Upper lobe of left lung (tissue), 6 donors: Measurements from ENCODE around the gene DGKI. TPM values are rescaled to one million over a fixed set of nuclear protein-coding genes. Genes with fewer than 3 reads are reported as not detected.

Source experiments
- ATAC-seq, 2 donors: fragments of 200-7000 bp; cut with Tn5 transposase; one replicate each; pipeline ENCODE4 v1.9.1; 2022; ENCODE audit warnings: mild to moderate bottlenecking in 2 of 2, moderate library complexity in 2 of 2; ENCODE audit not compliant: low FRiP score in 2 of 2
- DNase-seq, 2 donors: peaks; one replicate each; pipeline ENCODE4 v3.0.0-alpha.2; 2019 to 2020
- H3K27ac ChIP-seq, 4 donors: fragments of 200-600 bp; sonication (generic); one replicate each; pipeline ENCODE4 v1.5.1; 2016 to 2019
- H3K27me3 ChIP-seq, 4 donors: fragments of 200-600 bp; sonication (generic); one replicate each; pipeline ENCODE4 v1.5.1; 2017 to 2019
- H3K36me3 ChIP-seq, 4 donors: fragments of 200-600 bp; sonication (generic); one replicate each; pipeline ENCODE4 v1.5.1; 2016 to 2019
- H3K4me1 ChIP-seq, 4 donors: fragments of 200-600 bp; sonication (generic); one replicate each; pipeline ENCODE4 v1.5.1; 2018 to 2019
- H3K4me3 ChIP-seq, 4 donors: fragments of 200-600 bp; sonication (generic); one replicate each; pipeline ENCODE4 v1.5.1; 2017 to 2019; ENCODE audit warnings: mild to moderate bottlenecking in 2 of 4, moderate library complexity in 1 of 4
- H3K9me3 ChIP-seq, 4 donors: fragments of 200-600 bp; sonication (generic); one replicate each; pipeline ENCODE4 v1.5.1; 2018 to 2019
- EP300 ChIP-seq, 4 donors: sonication (generic); formaldehyde crosslinking; IDR thresholded peaks; one replicate each; pipeline ENCODE4 v1.5.1; 2017; ENCODE audit warnings: antibody characterized with exemption in 4 of 4, control low read depth in 2 of 4
- POLR2A ChIP-seq, 4 donors: fragments of 450-650 bp; IDR thresholded peaks; one replicate each; pipeline ENCODE4 v1.5.1; 2016 to 2017; ENCODE audit warnings: antibody characterized with exemption in 4 of 4, mild to moderate bottlenecking in 2 of 4
- POLR2AphosphoS5 ChIP-seq, 2 donors: sonication (generic); formaldehyde crosslinking; IDR thresholded peaks; one replicate each; pipeline ENCODE4 v1.5.1; 2017; ENCODE audit warnings: antibody characterized with exemption in 2 of 2
- WGBS, 2 donors: methylation state at CpG; one replicate each; pipeline ENCODE4 v1.1.5; 2017 to 2018; 5-methylcytosine and 5-hydroxymethylcytosine counted together
- total RNA-seq, 6 donors: library from RNA; depleted of rRNA in 4 of 6; stranded (reverse); fragments of >200 nt in 4 of 6; gene quantifications; one replicate each; pipeline versions ENCODE4 v1.1.0 to v1.2.1, GENCODE V29; 2016 to 2021
- TF ChIP-seq, protein P1 (sequence below), 6 experiments: fragments of 450-650 bp in 4 of 6; fragments of 200-600 bp in 2 of 6; sonication (generic) in 2 of 6; IDR thresholded peaks; one replicate each; pipeline ENCODE4 v1.5.1; 2016 to 2019; ENCODE audit warnings: antibody characterized with exemption in 6 of 6
- donor health status: DM: no; HTN: no; CAD: no; lungs with moderate emphysema.
- donor health status: DM: no; HTN: yes; CAD: no; lungs with severe emphysema.

The DGKI gene
- total RNA-seq, 6 donors from 2014 or later = under 0.01 to 4.5 (median 0.34) TPM; not detected in 1

DNA sequence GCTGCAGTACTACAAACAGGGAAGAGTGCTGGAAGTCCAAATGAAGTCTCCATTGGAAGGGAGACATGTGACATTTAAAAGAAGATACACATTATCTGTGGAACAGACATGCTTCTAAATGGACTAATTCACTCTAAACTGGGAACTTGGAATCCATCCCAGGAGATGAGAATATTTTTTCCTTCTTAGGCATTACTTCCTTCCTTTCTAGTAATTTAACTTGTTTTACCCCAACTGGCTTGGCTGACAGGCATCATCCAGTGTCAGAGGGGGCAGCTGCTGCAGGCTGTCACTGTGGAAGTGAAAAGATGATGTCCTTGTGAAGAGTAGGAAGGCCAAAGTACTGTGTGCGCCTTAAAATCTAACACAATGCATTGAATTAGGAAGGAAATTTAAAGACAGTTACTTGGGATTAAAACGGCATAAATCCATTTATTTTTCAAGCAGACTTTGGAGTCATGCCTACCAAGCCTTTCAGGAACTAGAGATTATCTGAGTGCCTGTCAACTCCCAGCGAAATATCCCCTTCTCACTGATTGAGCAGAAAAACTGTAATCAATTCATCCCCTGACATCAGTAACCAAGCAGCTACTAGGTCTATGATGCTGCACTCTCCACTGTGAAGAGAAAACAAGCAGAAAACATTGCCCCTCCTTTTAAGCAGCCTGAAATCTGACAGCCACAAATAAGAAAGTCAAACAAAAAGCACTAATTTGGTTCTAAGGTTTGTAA is 161.2 kb downstream of the DGKI start:
- no peak overlapping the region for H3K27ac ChIP-seq
- DNase-seq (no peak), ATAC-seq (no peak)
- H3K9me3 ChIP-seq = no peaks in the 10 kb centered on the region
- TF ChIP-seq, protein P1, sequence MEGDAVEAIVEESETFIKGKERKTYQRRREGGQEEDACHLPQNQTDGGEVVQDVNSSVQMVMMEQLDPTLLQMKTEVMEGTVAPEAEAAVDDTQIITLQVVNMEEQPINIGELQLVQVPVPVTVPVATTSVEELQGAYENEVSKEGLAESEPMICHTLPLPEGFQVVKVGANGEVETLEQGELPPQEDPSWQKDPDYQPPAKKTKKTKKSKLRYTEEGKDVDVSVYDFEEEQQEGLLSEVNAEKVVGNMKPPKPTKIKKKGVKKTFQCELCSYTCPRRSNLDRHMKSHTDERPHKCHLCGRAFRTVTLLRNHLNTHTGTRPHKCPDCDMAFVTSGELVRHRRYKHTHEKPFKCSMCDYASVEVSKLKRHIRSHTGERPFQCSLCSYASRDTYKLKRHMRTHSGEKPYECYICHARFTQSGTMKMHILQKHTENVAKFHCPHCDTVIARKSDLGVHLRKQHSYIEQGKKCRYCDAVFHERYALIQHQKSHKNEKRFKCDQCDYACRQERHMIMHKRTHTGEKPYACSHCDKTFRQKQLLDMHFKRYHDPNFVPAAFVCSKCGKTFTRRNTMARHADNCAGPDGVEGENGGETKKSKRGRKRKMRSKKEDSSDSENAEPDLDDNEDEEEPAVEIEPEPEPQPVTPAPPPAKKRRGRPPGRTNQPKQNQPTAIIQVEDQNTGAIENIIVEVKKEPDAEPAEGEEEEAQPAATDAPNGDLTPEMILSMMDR (IDR thresholded peaks at IDR 0.05) = no peak
- TF ChIP-seq POLR2AphosphoS5 (IDR thresholded peaks at IDR 0.05) = no peak
- TF ChIP-seq POLR2A (IDR thresholded peaks at IDR 0.05) = no peak
- TF ChIP-seq EP300 (IDR thresholded peaks at IDR 0.05) = no peak
- WGBS, 2 donors = 64 to 72% methylated on average over 3 of the region's 3 CpGs
- no peaks in the 10 kb centered on the region for H3K27me3 ChIP-seq
- H3K36me3 ChIP-seq = no peaks in the 10 kb centered on the region
- no peak overlapping the region for H3K4me3 ChIP-seq
- H3K4me1 ChIP-seq = no peaks in the 10 kb centered on the region

- no peak for ATAC-seq
- WGBS, 2 donors = 86 to 92% methylated on average over 8 of the region's 8 CpGs
Measured at GRCh38 chr7:137684776-137685175, 162.0 kb downstream of the DGKI start.

GRCh38 chr7:137684316-137684715 is 162.5 kb downstream of the DGKI start:
- H3K27me3 ChIP-seq = no peaks in the 10 kb centered on the region
- H3K36me3 ChIP-seq = no peaks in the 10 kb centered on the region
- H3K27ac ChIP-seq = no peak overlapping the region
- H3K4me3 ChIP-seq = no peak overlapping the region
- DNase-seq = no peak
- H3K9me3 ChIP-seq = no peaks in the 10 kb centered on the region
- WGBS, 2 donors = 62 to 65% methylated on average over 7 of the region's 7 CpGs
- H3K4me1 ChIP-seq = no peaks in the 10 kb centered on the region
- TF ChIP-seq POLR2AphosphoS5 (IDR thresholded peaks at IDR 0.05) (no peak), POLR2A (IDR thresholded peaks at IDR 0.05) (no peak), EP300 (IDR thresholded peaks at IDR 0.05) (no peak)
- TF ChIP-seq, protein P1 (IDR thresholded peaks at IDR 0.05) = no peak
- ATAC-seq = no peak

More at GRCh38 chr7:137684776-137685175, 162.0 kb downstream of the DGKI start:
- H3K9me3 ChIP-seq = no peaks in the 10 kb centered on the region
- H3K27ac ChIP-seq = no peak overlapping the region
- no peaks in the 10 kb centered on the region for H3K4me1 ChIP-seq
- H3K27me3 ChIP-seq = no peaks in the 10 kb centered on the region
- DNase-seq = no peak
- TF ChIP-seq EP300 (IDR thresholded peaks at IDR 0.05) = no peak
- no peak for TF ChIP-seq POLR2A (IDR thresholded peaks at IDR 0.05)
- TF ChIP-seq, protein P1 (IDR thresholded peaks at IDR 0.05) = no peak
- TF ChIP-seq POLR2AphosphoS5 (IDR thresholded peaks at IDR 0.05) = no peak
- H3K4me3 ChIP-seq = no peak overlapping the region
- no peaks in the 10 kb centered on the region for H3K36me3 ChIP-seq

GRCh38 chr7:137682596-137682995 is 164.2 kb downstream of the DGKI start:
- H3K9me3 ChIP-seq = no peaks in the 10 kb centered on the region
- no peak overlapping the region for H3K27ac ChIP-seq
- TF ChIP-seq, protein P1 (IDR thresholded peaks at IDR 0.05) = no peak
- TF ChIP-seq POLR2AphosphoS5 (IDR thresholded peaks at IDR 0.05) (no peak), POLR2A (IDR thresholded peaks at IDR 0.05) (no peak), EP300 (IDR thresholded peaks at IDR 0.05) (no peak)
- DNase-seq (no peak), ATAC-seq (peak in 1 of 2 donors; percentile 85)
- no peaks in the 10 kb centered on the region for H3K27me3 ChIP-seq
- no peak overlapping the region for H3K4me3 ChIP-seq
- no peaks in the 10 kb centered on the region for H3K36me3 ChIP-seq
- H3K4me1 ChIP-seq = no peaks in the 10 kb centered on the region
